OCI-LY7 (cell line): ENCODE data around the gene MYLIP.

ENCODE experiments used
- EZH2phosphoT487 ChIP-seq: fragments of 200-600 bp; sonication (generic); IDR thresholded peaks from 2 replicates; pipeline ENCODE4 v1.6.1; 2018; ENCODE audit warnings: low read depth, borderline replicate concordance, mild to moderate bottlenecking, mixed run types, antibody characterized with exemption, low read length, moderate library complexity, mixed read lengths
- TF ChIP-seq, protein P1 (sequence below): fragments of 200-600 bp; sonication (generic); conservative IDR thresholded peaks from 2 replicates; pipeline ENCODE4 v1.5.1; 2014; ENCODE audit warnings: mild to moderate bottlenecking, antibody characterized with exemption, low read length, moderate library complexity, mixed read lengths

DNA sequence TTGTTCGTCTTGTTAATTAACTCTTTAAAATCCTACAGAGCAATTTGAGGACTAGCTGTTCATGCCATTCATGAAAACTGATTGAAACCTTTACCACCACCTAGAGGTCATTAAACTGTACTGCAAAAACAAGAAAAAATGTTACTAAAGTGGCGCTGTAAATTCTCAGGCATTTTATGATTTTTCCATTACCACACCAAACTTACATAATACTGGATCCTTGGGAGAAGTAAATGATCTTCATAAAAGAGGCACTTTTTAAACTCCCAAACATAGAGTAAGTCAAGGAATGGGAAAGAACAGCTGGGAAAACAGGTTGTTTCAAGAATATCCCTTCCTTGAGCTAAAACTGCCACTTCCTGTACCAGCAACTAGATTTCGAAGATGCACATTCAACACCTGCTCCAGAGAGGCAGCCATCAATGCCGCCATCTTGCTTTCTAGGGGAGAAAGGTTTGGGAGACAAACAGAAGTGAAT is 54.3 kb downstream of the MYLIP start:
- TF ChIP-seq, protein P1, sequence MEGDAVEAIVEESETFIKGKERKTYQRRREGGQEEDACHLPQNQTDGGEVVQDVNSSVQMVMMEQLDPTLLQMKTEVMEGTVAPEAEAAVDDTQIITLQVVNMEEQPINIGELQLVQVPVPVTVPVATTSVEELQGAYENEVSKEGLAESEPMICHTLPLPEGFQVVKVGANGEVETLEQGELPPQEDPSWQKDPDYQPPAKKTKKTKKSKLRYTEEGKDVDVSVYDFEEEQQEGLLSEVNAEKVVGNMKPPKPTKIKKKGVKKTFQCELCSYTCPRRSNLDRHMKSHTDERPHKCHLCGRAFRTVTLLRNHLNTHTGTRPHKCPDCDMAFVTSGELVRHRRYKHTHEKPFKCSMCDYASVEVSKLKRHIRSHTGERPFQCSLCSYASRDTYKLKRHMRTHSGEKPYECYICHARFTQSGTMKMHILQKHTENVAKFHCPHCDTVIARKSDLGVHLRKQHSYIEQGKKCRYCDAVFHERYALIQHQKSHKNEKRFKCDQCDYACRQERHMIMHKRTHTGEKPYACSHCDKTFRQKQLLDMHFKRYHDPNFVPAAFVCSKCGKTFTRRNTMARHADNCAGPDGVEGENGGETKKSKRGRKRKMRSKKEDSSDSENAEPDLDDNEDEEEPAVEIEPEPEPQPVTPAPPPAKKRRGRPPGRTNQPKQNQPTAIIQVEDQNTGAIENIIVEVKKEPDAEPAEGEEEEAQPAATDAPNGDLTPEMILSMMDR: peak; percentile 86
- no peak for TF ChIP-seq EZH2phosphoT487
